ENCODE data around the gene ACBD6.

Gene ACBD6

GRCh38 chr1:180266275-180267210, 235.8 kb downstream of the ACBD6 start:
- H3K4me3 ChIP-seq (ENCODE audit: low read depth, low read length): no peak overlapping the region
- H3K4me1 ChIP-seq (ENCODE audit: control insufficient read depth, insufficient read depth, low read length): peaks cover 12% of the 10 kb centered on the region
- TF ChIP-seq, protein P1, sequence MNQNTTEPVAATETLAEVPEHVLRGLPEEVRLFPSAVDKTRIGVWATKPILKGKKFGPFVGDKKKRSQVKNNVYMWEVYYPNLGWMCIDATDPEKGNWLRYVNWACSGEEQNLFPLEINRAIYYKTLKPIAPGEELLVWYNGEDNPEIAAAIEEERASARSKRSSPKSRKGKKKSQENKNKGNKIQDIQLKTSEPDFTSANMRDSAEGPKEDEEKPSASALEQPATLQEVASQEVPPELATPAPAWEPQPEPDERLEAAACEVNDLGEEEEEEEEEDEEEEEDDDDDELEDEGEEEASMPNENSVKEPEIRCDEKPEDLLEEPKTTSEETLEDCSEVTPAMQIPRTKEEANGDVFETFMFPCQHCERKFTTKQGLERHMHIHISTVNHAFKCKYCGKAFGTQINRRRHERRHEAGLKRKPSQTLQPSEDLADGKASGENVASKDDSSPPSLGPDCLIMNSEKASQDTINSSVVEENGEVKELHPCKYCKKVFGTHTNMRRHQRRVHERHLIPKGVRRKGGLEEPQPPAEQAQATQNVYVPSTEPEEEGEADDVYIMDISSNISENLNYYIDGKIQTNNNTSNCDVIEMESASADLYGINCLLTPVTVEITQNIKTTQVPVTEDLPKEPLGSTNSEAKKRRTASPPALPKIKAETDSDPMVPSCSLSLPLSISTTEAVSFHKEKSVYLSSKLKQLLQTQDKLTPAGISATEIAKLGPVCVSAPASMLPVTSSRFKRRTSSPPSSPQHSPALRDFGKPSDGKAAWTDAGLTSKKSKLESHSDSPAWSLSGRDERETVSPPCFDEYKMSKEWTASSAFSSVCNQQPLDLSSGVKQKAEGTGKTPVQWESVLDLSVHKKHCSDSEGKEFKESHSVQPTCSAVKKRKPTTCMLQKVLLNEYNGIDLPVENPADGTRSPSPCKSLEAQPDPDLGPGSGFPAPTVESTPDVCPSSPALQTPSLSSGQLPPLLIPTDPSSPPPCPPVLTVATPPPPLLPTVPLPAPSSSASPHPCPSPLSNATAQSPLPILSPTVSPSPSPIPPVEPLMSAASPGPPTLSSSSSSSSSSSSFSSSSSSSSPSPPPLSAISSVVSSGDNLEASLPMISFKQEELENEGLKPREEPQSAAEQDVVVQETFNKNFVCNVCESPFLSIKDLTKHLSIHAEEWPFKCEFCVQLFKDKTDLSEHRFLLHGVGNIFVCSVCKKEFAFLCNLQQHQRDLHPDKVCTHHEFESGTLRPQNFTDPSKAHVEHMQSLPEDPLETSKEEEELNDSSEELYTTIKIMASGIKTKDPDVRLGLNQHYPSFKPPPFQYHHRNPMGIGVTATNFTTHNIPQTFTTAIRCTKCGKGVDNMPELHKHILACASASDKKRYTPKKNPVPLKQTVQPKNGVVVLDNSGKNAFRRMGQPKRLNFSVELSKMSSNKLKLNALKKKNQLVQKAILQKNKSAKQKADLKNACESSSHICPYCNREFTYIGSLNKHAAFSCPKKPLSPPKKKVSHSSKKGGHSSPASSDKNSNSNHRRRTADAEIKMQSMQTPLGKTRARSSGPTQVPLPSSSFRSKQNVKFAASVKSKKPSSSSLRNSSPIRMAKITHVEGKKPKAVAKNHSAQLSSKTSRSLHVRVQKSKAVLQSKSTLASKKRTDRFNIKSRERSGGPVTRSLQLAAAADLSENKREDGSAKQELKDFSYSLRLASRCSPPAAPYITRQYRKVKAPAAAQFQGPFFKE (tag by site-specific recombination; IDR thresholded peaks at IDR 0.05; ENCODE audit: borderline replicate concordance): no peak
- TF ChIP-seq ZNF223 (tag by site-specific recombination; IDR thresholded peaks at IDR 0.05) (no peak), ZBTB21 (tag by site-specific recombination; IDR thresholded peaks at IDR 0.05) (no peak), ZNF558 (tag by site-specific recombination; IDR thresholded peaks at IDR 0.05) (no peak), ZNF610 (tag by site-specific recombination; IDR thresholded peaks at IDR 0.05; ENCODE audit: borderline replicate concordance) (no peak), SETDB1 (IDR thresholded peaks at IDR 0.05; ENCODE audit: insufficient read length, low read length) (no peak), TCF7L2 (IDR thresholded peaks at IDR 0.05; ENCODE audit: borderline replicate concordance, low read depth, low read length) (no peak), BCL11B (tag by site-specific recombination; IDR thresholded peaks at IDR 0.05; ENCODE audit: low read depth) (no peak), OSR2 (tag by site-specific recombination; IDR thresholded peaks at IDR 0.05) (no peak), BCL11A (tag by site-specific recombination; IDR thresholded peaks at IDR 0.05; ENCODE audit: low read depth) (no peak), HOXD13 (CRISPR knock-in tag; IDR thresholded peaks at IDR 0.05; ENCODE audit: borderline replicate concordance) (no peak), ZNF623 (tag by site-specific recombination; IDR thresholded peaks at IDR 0.05) (no peak)
- no peak overlapping the region for H3K27ac ChIP-seq (ENCODE audit: extremely low read depth, low read depth, low read length)
- H3K36me3 ChIP-seq (ENCODE audit: control insufficient read depth in 2 of 2, insufficient read depth in 1 of 2, low read length in 2 of 2): peaks cover 0 to 5% of the 10 kb centered on the region in 2 experiments; a peak in 1 of 3 replicates
- H3K9me3 ChIP-seq (ENCODE audit: control insufficient read depth, insufficient read depth, low read depth, low read length): no peaks in the 10 kb centered on the region
- POLR2A ChIA-PET: no interaction called here
- CTCF ChIA-PET: interaction anchor here (1.0 to 1.5 kb wide), 4 partner anchors 13 to 149 kb away, joined by 3 to 5 read pairs (median 4); no protein-coding TSS in a partner anchor

DNA sequence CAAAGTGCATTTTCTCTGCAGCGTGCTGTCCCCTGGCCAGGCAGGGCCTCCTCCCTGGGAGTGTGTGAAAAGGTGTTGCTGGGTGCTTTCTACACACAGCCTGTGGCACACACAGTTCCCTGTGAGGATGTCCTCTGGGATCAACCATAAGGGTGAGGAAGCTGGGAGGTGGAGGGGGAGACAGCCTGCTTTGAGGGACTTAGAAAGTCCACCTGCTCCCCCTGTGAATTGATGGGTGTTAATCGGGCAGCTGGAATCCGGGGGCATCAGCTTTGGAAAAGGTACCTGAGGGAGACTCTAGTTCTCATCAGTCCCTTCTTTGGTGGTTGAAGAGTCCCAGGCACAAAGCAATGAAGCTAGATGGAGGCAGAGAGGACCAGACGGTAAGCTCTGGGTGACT, 236.5 kb downstream of the ACBD6 start:
- POLR2A ChIA-PET: no interaction called here
- Histone ChIP-seq H3K4me1 (ENCODE audit: control insufficient read depth, insufficient read depth, low read length) (peaks cover 12% of the 10 kb centered on the region), H3K4me3 (ENCODE audit: low read depth, low read length) (no peak overlapping the region), H3K9me3 (ENCODE audit: control insufficient read depth, insufficient read depth, low read depth, low read length) (no peaks in the 10 kb centered on the region), H3K36me3 (ENCODE audit: control insufficient read depth in 2 of 2, insufficient read depth in 1 of 2, low read length in 2 of 2) (peaks cover 0 to 5% of the 10 kb centered on the region in 2 experiments; a peak in 1 of 3 replicates), H3K27ac (ENCODE audit: extremely low read depth, low read depth, low read length) (no peak overlapping the region)
- CTCF ChIA-PET: interaction anchor here (1.0 to 1.4 kb wide), 3 partner anchors 12 to 150 kb away, joined by 3 to 5 read pairs (median 4); no protein-coding TSS in a partner anchor
- TF ChIP-seq, protein P2, sequence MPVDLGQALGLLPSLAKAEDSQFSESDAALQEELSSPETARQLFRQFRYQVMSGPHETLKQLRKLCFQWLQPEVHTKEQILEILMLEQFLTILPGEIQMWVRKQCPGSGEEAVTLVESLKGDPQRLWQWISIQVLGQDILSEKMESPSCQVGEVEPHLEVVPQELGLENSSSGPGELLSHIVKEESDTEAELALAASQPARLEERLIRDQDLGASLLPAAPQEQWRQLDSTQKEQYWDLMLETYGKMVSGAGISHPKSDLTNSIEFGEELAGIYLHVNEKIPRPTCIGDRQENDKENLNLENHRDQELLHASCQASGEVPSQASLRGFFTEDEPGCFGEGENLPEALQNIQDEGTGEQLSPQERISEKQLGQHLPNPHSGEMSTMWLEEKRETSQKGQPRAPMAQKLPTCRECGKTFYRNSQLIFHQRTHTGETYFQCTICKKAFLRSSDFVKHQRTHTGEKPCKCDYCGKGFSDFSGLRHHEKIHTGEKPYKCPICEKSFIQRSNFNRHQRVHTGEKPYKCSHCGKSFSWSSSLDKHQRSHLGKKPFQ (tag by site-specific recombination; IDR thresholded peaks at IDR 0.05): no peak
- TF ChIP-seq BCL11A (tag by site-specific recombination; IDR thresholded peaks at IDR 0.05; ENCODE audit: low read depth) (no peak), ZNF529 (tag by site-specific recombination; IDR thresholded peaks at IDR 0.05; ENCODE audit: insufficient replicate concordance) (no peak), ZNF623 (tag by site-specific recombination; IDR thresholded peaks at IDR 0.05) (no peak), ZNF501 (tag by site-specific recombination; IDR thresholded peaks at IDR 0.05) (no peak), ZNF747 (tag by site-specific recombination; IDR thresholded peaks at IDR 0.05) (no peak), GLI4 (tag by site-specific recombination; IDR thresholded peaks at IDR 0.05) (no peak), ATF2 (tag by site-specific recombination; IDR thresholded peaks at IDR 0.05; ENCODE audit: low read depth) (no peak), ZNF548 (tag by site-specific recombination; IDR thresholded peaks at IDR 0.05) (no peak), PRDM1 (tag by site-specific recombination; IDR thresholded peaks at IDR 0.05) (no peak), ZNF701 (tag by site-specific recombination; IDR thresholded peaks at IDR 0.05) (no peak), KLF16 (tag by site-specific recombination; IDR thresholded peaks at IDR 0.05) (no peak), YY1 (tag by site-specific recombination; IDR thresholded peaks at IDR 0.05) (no peak)
- TF ChIP-seq, protein P3, sequence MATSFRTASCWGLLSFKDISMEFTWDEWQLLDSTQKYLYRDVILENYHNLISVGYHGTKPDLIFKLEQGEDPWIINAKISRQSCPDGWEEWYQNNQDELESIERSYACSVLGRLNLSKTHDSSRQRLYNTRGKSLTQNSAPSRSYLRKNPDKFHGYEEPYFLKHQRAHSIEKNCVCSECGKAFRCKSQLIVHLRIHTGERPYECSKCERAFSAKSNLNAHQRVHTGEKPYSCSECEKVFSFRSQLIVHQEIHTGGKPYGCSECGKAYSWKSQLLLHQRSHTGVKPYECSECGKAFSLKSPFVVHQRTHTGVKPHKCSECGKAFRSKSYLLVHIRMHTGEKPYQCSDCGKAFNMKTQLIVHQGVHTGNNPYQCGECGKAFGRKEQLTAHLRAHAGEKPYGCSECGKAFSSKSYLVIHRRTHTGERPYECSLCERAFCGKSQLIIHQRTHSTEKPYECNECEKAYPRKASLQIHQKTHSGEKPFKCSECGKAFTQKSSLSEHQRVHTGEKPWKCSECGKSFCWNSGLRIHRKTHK (tag by site-specific recombination; IDR thresholded peaks at IDR 0.05): no peak

Data from HEK293 (cell line).